Cardiac fibroblast (primary cell): ENCODE data around the gene MED13.
"Not testable (repeated sequence)": the region's sequence is repeated elsewhere in the genome, so short reads cannot be mapped to it uniquely, and the experiment has no call there.

Experiments
- DNase-seq, 2 donors: peaks; one replicate each; pipeline versions ENCODE4 v3.0.0 to v3.0.0-alpha.2; 2010; ENCODE audit warnings: low read depth in 2 of 2
- H3K4me3 ChIP-seq, 2 donors: replicated peaks in 1 of 2; 1 replicate in 1 of 2; 2 replicates in 1 of 2; pipeline ENCODE4 v1.5.1; 2011; ENCODE audit warnings: low read depth in 2 of 2, low read length in 2 of 2, mild to moderate bottlenecking in 2 of 2, moderate library complexity in 1 of 2
- TF ChIP-seq, protein P1 (sequence below): IDR thresholded peaks from one replicate; pipeline ENCODE4 v1.5.1; 2011; ENCODE audit warnings: low read depth, mild to moderate bottlenecking, low read length, inconsistent platforms

The MED13 gene

DNA sequence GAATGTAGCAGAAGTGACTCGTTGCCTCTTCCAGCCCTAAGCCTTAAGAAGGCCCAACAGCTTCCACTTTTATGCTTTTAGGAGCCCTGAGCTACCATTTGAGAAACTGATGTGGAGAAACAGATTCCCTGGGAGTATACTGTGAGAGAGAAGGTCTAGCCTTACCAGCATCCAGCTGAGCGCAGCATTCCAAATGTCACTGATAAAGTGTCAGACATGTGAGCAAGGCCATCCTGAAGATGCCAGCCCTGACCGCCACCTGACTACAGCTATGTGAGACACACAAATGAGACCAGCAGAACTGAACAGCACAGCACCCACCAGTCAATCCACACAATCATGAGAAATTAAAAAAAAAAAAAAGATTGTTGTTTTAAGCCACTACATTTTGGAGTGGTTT, 18.6 kb upstream of the MED13 start:
- no peak for DNase-seq
- TF ChIP-seq, protein P1, sequence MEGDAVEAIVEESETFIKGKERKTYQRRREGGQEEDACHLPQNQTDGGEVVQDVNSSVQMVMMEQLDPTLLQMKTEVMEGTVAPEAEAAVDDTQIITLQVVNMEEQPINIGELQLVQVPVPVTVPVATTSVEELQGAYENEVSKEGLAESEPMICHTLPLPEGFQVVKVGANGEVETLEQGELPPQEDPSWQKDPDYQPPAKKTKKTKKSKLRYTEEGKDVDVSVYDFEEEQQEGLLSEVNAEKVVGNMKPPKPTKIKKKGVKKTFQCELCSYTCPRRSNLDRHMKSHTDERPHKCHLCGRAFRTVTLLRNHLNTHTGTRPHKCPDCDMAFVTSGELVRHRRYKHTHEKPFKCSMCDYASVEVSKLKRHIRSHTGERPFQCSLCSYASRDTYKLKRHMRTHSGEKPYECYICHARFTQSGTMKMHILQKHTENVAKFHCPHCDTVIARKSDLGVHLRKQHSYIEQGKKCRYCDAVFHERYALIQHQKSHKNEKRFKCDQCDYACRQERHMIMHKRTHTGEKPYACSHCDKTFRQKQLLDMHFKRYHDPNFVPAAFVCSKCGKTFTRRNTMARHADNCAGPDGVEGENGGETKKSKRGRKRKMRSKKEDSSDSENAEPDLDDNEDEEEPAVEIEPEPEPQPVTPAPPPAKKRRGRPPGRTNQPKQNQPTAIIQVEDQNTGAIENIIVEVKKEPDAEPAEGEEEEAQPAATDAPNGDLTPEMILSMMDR, result no peak
- no peak overlapping the region for H3K4me3 ChIP-seq

DNA sequence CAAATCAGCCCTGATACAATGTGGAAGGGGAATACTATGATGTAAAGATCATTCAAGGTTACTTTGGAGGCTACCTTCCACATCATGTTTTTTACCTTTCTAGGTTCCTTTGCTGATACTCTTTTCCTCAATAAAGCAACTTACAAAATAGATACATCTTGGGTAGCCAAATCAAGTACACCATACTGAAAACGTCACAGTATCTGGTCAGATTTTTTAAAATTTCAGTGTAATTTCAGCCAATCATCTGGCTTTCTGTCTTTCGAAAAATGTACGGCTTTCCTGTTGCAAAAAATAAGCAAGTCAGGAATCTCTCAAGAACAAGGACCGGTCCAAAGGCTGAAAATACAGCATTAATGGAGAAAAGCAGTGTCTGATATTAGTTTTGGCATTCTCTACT, 15.6 kb upstream of the MED13 start:
- DNase-seq, result no peak
- TF ChIP-seq, protein P1, result no peak
- H3K4me3 ChIP-seq, result no peak overlapping the region

- no peak for DNase-seq
- TF ChIP-seq, protein P1, result no peak
- H3K4me3 ChIP-seq, result no peak overlapping the region
Measured at GRCh38 chr17:62078009-62078408, 12.9 kb upstream of the MED13 start.

- no peak for DNase-seq
- no peak overlapping the region for H3K4me3 ChIP-seq
- TF ChIP-seq, protein P1, result no peak
Measured at GRCh38 chr17:62076864-62077788, 12.0 kb upstream of the MED13 start.

DNA sequence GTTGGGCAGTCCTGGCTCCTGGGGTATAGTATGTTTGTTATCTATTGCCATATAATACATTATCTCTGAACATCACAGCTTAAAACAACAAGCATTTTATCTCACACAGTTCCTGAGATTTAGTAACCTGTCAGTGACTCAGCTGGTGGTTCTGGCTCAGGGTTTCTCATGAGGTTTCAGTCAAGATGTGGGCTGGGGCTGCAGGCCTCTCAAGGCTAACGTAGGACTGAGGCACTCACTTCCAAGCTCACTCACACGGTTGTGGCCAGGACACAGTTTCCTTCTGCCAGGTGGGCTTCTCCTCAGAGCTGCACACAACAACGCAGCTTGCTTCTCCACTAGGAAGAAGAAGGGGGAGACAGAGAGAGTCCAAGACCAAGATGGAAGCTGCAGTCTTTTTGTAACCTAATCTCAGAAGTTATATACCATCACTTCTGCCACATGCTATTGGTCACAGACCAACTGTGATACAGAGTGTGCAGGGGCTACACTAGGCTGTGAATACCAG, 10.3 kb upstream of the MED13 start:
- H3K4me3 ChIP-seq, result no peak overlapping the region
- TF ChIP-seq, protein P1, result no peak
- DNase-seq, result no peak

DNA sequence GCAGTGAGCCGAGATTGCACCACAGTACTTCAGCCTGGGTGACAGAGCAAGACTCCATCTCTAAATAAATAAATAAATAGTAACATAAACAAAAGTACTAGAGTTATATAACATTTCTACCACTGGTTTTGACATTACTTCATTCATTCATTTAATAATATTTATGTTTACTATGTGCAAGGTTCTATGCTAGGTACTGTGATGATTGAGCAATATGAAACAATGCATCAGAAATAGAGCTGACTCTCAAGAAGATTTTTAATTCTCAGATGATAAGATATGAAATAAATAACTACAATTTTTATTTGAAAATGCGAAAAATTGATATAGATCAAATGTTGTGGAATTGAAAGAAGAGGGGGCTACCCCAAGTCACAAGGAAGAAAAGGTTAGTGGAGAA, 8.9 kb upstream of the MED13 start:
- no peak overlapping the region for H3K4me3 ChIP-seq
- TF ChIP-seq, protein P1, result no peak
- no peak for DNase-seq

DNA sequence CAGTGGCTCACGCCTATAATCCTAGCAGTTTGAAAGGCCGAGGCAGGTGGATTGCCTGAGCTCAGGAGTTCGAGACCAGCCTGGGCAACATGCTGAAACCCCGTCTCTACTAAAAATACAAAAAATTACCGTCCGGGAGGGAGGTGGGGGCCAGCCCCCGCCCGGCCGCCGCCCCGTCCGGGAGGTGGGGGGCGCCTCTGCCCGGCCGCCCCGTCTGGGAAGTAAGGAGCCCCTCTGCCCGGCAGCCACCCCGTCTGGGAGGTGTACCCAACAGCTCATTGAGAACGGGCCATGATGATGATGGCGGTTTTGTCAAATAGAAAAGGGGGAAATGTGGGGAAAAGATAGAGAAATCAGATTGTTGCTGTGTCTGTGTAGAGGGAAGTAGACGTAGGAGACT, 7.8 kb upstream of the MED13 start:
- DNase-seq, H3K4me3 ChIP-seq: not testable (repeated sequence)
